ENCODE results near the gene GCGR.

DNA sequence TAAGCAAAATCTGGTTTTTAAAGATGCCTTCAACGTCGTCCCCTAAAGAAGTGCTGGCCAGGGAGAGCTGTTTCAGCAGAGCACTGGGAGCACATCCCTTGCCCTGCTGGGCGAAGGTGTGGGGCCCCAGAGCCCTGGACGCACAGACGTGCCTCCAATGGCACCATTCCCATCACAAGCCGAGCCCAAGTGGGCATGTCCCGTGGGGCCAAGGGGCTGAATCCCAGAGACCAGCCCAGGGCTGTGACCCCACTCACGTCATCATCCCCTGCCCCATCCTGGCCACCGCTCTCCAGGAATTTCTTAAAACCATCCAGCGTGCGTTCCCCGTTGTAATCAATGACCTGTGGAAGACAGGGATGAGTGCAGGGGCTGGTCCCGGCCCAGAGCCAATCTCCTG is 40.9 kb downstream of the GCGR start:
- TF ChIP-seq, protein P1, sequence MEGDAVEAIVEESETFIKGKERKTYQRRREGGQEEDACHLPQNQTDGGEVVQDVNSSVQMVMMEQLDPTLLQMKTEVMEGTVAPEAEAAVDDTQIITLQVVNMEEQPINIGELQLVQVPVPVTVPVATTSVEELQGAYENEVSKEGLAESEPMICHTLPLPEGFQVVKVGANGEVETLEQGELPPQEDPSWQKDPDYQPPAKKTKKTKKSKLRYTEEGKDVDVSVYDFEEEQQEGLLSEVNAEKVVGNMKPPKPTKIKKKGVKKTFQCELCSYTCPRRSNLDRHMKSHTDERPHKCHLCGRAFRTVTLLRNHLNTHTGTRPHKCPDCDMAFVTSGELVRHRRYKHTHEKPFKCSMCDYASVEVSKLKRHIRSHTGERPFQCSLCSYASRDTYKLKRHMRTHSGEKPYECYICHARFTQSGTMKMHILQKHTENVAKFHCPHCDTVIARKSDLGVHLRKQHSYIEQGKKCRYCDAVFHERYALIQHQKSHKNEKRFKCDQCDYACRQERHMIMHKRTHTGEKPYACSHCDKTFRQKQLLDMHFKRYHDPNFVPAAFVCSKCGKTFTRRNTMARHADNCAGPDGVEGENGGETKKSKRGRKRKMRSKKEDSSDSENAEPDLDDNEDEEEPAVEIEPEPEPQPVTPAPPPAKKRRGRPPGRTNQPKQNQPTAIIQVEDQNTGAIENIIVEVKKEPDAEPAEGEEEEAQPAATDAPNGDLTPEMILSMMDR (IDR thresholded peaks at IDR 0.05): no peak
- TF ChIP-seq POLR2A (IDR thresholded peaks at IDR 0.05): no peak
